KOPT-K1 (cell line): Measurements from ENCODE around the gene ID2.

Experiments
- H3K27ac ChIP-seq: fragments of 200-600 bp; sonication (generic); 2 replicates; pipeline ENCODE4 v1.5.1; 2016; ENCODE audit warnings: antibody characterized with exemption, mild to moderate bottlenecking, low read depth, low read length; ENCODE audit not compliant: poor library complexity, severe bottlenecking
- H3K36me3 ChIP-seq: fragments of 200-600 bp; sonication (generic); 2 replicates; pipeline ENCODE4 v1.5.1; 2017; ENCODE audit warnings: antibody characterized with exemption, mild to moderate bottlenecking, low read length, moderate library complexity; ENCODE audit not compliant: insufficient read depth
- H3K9me3 ChIP-seq: fragments of 200-600 bp; sonication (generic); 2 replicates; pipeline ENCODE4 v1.5.1; 2017; ENCODE audit warnings: antibody characterized with exemption, low read length, mild to moderate bottlenecking; ENCODE audit not compliant: insufficient read depth, poor library complexity, severe bottlenecking

Gene ID2

GRCh38 chr2:8657423-8658062, 24.3 kb upstream of the ID2 start:
- no peak overlapping the region for H3K27ac ChIP-seq

DNA sequence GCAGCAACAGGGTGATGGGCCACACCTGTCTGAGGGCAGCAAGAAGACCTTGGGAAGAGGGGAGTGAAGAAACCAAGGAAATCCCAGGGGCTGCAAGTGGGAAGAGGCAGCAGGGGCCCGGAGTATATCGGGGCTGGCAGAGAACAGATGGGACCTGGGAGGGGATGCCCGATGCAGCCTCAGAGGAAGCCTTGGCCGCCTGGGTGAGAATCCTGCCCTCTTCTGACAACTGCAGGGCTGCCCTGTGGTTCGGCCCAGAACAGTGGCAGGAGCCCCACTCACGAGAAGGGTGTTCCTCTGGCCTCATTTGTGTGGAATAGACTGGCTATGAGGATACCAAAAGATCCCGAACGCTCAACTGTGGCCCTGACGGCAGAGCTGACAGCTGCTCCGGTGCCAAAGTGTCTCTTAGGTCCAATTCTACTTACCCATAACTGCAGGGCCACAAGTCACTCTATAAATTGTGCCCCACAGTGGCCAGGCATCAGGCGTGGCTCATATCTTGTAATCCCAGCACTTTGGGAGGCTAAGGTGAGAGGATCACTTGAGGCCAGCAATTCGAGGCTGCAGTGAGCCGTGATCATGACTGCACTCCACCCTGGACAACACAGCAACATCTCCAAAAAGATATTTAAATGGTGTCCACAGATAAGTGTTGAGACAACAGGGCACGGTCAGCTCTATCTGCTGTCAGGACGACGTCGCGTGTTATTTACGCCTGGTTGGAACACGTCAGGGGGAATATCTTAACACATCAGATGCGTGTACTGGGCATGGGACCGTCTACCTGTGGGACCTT, 23.6 kb upstream of the ID2 start:
- H3K36me3 ChIP-seq, result no peaks in the 10 kb centered on the region
- H3K9me3 ChIP-seq, result no peaks in the 10 kb centered on the region
- H3K27ac ChIP-seq, result no peak overlapping the region

More at GRCh38 chr2:8657423-8658062, 24.3 kb upstream of the ID2 start:
- no peaks in the 10 kb centered on the region for H3K36me3 ChIP-seq
- H3K9me3 ChIP-seq, result no peaks in the 10 kb centered on the region

DNA sequence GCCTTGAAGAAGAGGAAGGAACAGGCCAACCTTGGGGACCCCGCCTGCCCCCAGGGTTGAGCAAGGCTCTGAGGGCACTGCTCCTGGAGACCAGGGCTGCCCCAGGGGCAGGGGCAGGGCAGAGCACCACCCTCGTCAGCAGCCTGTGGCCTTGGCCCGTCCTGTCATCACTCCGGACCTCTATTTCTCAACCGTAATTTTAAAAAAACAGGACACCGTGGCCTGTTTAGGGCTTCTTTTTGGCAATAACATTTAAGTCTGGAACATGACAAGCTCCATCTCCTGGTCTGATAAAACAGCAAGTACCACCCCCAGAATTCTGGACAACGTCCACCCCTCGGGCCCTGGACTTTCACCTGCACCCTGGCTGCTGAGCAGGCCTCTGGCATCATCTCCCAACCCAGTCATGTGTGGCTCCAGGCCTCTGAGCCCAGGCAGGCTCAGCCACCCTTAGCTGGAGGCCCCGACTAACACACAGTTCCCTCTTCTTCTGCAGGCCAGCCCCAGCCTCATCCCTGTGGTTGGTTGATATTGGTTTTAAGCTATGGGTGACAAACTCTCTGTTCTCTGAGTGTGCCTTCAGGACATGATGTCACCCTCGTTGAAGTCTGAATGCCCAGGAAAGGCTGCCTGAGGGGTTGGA, 22.6 kb upstream of the ID2 start:
- Histone ChIP-seq H3K27ac (no peak overlapping the region), H3K36me3 (no peaks in the 10 kb centered on the region), H3K9me3 (no peaks in the 10 kb centered on the region)

- H3K9me3 ChIP-seq, result no peaks in the 10 kb centered on the region
- no peaks in the 10 kb centered on the region for H3K36me3 ChIP-seq
- H3K27ac ChIP-seq, result no peak overlapping the region
These were observed 21.9 kb upstream of the ID2 start for GRCh38 chr2:8659735-8660492.

DNA sequence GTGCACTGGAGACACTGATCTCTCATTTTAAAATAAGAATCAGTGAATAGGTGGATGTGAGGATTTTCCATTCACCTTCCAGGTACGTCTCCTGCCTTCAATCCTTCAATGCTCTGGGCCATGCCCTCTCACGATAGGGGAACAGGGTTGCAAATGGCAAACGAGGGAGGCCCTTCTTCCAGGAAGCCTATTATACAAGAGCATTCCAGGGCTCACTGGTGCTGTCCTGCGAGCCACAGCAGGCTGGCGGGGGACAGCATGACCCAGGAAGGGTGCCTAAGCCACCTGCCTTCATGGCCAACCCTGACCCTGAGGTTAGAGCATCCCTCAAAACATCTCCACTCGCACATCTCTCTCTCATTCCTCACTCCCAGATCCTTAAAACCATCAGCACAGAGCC, 20.6 kb upstream of the ID2 start:
- Histone ChIP-seq H3K27ac (no peak overlapping the region), H3K9me3 (no peaks in the 10 kb centered on the region), H3K36me3 (no peaks in the 10 kb centered on the region)

- no peak overlapping the region for H3K27ac ChIP-seq
- H3K9me3 ChIP-seq, result no peaks in the 10 kb centered on the region
- H3K36me3 ChIP-seq, result no peaks in the 10 kb centered on the region
These were observed 20.1 kb upstream of the ID2 start for GRCh38 chr2:8661736-8662135.

- Histone ChIP-seq H3K9me3 (no peaks in the 10 kb centered on the region), H3K36me3 (no peaks in the 10 kb centered on the region), H3K27ac (no peak overlapping the region)
These were observed 19.5 kb upstream of the ID2 start for GRCh38 chr2:8662239-8662879.

DNA sequence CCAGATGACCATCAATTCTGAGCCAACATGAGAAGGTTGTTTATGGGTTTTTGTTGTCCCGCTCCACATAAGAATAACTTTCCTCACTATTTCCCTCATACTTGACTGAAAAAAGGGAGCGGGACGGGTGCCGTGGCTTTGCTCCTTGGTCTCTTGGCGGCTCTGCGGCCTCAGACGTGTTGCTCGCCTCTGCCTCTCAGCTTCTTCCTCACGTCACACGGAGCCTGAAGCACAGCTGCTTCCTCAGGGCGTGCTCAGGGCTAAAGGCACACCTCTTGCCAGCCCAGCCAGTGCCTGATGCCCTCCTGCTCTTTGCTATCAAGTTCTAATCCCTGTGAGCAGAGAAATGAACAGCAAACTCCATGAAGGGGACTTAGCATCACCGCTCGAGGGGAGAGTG, 17.9 kb upstream of the ID2 start:
- H3K27ac ChIP-seq, result no peak overlapping the region
- H3K36me3 ChIP-seq, result no peaks in the 10 kb centered on the region
- no peaks in the 10 kb centered on the region for H3K9me3 ChIP-seq

DNA sequence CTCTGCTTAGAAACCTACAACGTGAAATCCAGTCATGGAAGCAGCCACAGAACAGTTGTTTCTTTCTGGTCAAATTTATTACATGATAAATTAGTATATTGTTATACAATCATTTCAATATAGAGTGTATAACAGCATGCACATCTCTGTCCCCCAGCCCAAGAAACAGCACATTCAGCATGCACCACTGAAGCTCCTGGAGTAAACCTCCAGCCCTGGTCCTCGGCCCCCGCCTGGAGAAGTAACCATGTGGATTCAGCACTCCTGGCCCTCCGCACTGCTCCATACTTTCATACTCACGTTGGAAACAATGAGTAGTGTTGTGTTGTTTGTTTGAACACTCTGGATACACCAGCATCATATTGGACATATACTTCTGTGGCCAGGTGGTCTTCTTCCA, 15.3 kb upstream of the ID2 start:
- no peaks in the 10 kb centered on the region for H3K36me3 ChIP-seq
- H3K9me3 ChIP-seq, result no peaks in the 10 kb centered on the region
- no peak overlapping the region for H3K27ac ChIP-seq

DNA sequence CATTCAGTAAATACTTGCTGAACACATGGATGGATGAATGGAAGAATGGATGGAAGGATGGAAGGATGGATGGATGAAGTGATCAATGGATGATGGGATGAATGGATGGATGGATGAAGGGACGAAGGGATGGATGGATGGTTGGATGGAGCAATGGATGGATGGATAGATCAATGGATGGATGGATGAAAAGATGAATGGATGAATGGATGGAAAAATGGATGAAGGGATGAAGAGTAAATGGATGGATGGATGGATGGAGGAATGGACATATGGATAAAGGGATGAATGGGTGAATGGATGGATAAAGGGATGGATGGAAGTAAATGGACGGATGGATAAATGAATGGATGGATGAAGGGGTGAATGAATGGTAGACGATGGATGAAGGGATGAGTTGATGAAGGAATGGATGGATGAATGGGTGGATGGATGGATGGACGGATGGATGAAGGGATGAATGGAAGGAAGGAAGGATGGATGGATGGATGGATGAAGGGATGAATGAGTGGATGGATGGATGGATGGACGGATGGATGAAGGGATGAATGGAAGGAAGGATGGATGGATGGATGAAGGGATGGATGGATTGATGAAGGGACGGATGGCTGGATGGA, 13.9 kb upstream of the ID2 start:
- Histone ChIP-seq H3K36me3 (no peaks in the 10 kb centered on the region), H3K27ac (no peak overlapping the region), H3K9me3 (no peaks in the 10 kb centered on the region)

GRCh38 chr2:8669157-8669817, 12.6 kb upstream of the ID2 start:
- Histone ChIP-seq H3K27ac (no peak overlapping the region), H3K36me3 (no peaks in the 10 kb centered on the region), H3K9me3 (peaks cover 12% of the 10 kb centered on the region)

- H3K36me3 ChIP-seq, result no peaks in the 10 kb centered on the region
- H3K27ac ChIP-seq, result no peak overlapping the region
These were observed 11.3 kb upstream of the ID2 start for GRCh38 chr2:8670580-8670979.

DNA sequence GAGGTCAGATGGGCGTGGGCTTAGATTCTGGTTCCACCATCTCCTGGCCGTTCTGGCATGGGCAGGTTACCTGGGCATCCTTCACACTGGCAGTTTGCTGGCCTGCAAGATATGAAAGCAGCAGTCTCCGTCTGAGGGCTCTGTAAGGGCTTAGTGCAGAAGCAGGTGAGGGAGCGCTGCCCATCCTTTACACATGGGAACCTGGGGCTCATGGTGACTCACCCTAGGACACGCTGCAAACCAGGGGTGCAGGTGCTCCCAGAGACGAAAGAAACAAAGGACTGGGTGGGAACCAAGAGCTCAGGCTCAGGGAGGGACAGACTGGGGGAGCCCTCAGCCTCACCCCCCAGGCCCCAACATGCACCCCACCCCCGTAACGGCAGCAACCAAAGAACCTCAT, 10.7 kb upstream of the ID2 start:
- no peak overlapping the region for H3K27ac ChIP-seq
- peaks cover 31% of the 10 kb centered on the region for H3K9me3 ChIP-seq
- H3K36me3 ChIP-seq, result no peaks in the 10 kb centered on the region

More at GRCh38 chr2:8670580-8670979, 11.3 kb upstream of the ID2 start:
- peaks cover 25% of the 10 kb centered on the region for H3K9me3 ChIP-seq

DNA sequence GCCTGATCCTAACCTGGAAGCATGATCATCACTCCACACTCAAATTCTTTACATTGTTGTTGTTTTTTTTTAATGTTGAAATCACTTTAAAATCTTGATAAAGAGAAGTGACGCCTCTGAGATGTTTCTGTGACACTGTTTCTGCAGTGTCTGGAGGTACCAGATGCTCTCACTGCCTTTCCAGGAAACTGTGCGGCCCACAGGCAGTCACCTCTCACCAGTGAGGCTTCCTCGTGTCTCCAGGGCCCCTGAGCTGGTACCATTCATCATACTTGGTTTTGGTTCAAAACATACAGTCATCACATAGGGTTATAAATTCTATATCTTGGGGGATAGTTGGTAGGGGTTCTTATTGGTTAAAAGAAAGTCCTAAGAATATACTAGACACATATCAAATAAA, 10.1 kb upstream of the ID2 start:
- no peaks in the 10 kb centered on the region for H3K36me3 ChIP-seq
- no peak overlapping the region for H3K27ac ChIP-seq
- H3K9me3 ChIP-seq, result peaks cover 36% of the 10 kb centered on the region
